Measurements from ENCODE around the gene COA3. TPM values are rescaled to one million over a fixed set of nuclear protein-coding genes. Genes with fewer than 3 reads are reported as not detected.
A peak's percentile ranks its signal among the peaks of the same experiment; 100 is the strongest.

The COA3 gene
- total and polyA plus RNA-seq, 2 experiments from 2014 or later: 84.1 to 275 TPM

GRCh38 chr17:42844761-42845555 lies 46.5 kb upstream of the COA3 start:
- Histone ChIP-seq H3K27me3 (no peaks in the 10 kb centered on the region), H3K36me3 (peaks cover 16% of the 10 kb centered on the region), H3K27ac (no peak overlapping the region), H3K4me1 (ENCODE audit: low read depth) (no peaks in the 10 kb centered on the region), H3K9me3 (ENCODE audit: low read depth) (no peaks in the 10 kb centered on the region), H3K4me3 (no peak overlapping the region)
- TF ChIP-seq CTCF (IDR thresholded peaks at IDR 0.05; ENCODE audit: low read depth, low read length): no peak
- DNase-seq (ENCODE audit: low read depth in 1 of 2, low spot score in 1 of 2): no peak

GRCh38 chr17:42844271-42844670 lies 45.8 kb upstream of the COA3 start, which contains the start of gene AOC2:
AOC2 (plus strand) TSS chr17:42844580; CDS start chr17:42844627, 47 bp downstream.
- TF ChIP-seq CTCF (IDR thresholded peaks at IDR 0.05; ENCODE audit: low read depth, low read length): no peak
- peaks cover 21% of the 10 kb centered on the region for H3K36me3 ChIP-seq

GRCh38 chr17:42843358-42843934 lies 44.9 kb upstream of the COA3 start:
- no peaks in the 10 kb centered on the region for H3K9me3 ChIP-seq (ENCODE audit: low read depth)
- peak; percentile 100 for TF ChIP-seq CTCF (IDR thresholded peaks at IDR 0.05; ENCODE audit: low read depth, low read length)
- H3K4me3 ChIP-seq: no peak overlapping the region
- H3K27ac ChIP-seq: no peak overlapping the region
- DNase-seq (ENCODE audit: low read depth in 1 of 2, low spot score in 1 of 2): peak; percentile 63 to 86
- peaks cover 30% of the 10 kb centered on the region for H3K36me3 ChIP-seq
- no peaks in the 10 kb centered on the region for H3K27me3 ChIP-seq
- H3K4me1 ChIP-seq (ENCODE audit: low read depth): no peaks in the 10 kb centered on the region

More at GRCh38 chr17:42844271-42844670, 45.8 kb upstream of the COA3 start, which contains the start of gene AOC2:
- Histone ChIP-seq H3K4me3 (no peak within 1 kb of the TSS), H3K4me1 (ENCODE audit: low read depth) (no peaks in the 10 kb centered on the region), H3K27me3 (no peaks in the 10 kb centered on the region), H3K27ac (no peak within 1 kb of the TSS), H3K9me3 (ENCODE audit: low read depth) (no peaks in the 10 kb centered on the region)
- peak in 1 of 2 donors; percentile 54 for DNase-seq (ENCODE audit: low read depth in 1 of 2, low spot score in 1 of 2)

- Histone ChIP-seq H3K36me3 (peaks cover 38% of the 10 kb centered on the region), H3K4me3 (no peak overlapping the region), H3K27ac (no peak overlapping the region), H3K4me1 (ENCODE audit: low read depth) (no peaks in the 10 kb centered on the region), H3K27me3 (no peaks in the 10 kb centered on the region), H3K9me3 (ENCODE audit: low read depth) (no peaks in the 10 kb centered on the region)
- no peak for TF ChIP-seq CTCF (IDR thresholded peaks at IDR 0.05; ENCODE audit: low read depth, low read length)
- no peak for DNase-seq (ENCODE audit: low read depth in 1 of 2, low spot score in 1 of 2)
Observed at GRCh38 chr17:42841975-42842685, 43.6 kb upstream of the COA3 start.

- peaks cover 30% of the 10 kb centered on the region for H3K36me3 ChIP-seq
- H3K4me1 ChIP-seq (ENCODE audit: low read depth): peaks cover 10% of the 10 kb centered on the region
- H3K4me3 ChIP-seq: no peak overlapping the region
- TF ChIP-seq CTCF (IDR thresholded peaks at IDR 0.05; ENCODE audit: low read depth, low read length): no peak
- no peak for DNase-seq (ENCODE audit: low read depth in 1 of 2, low spot score in 1 of 2)
- H3K27ac ChIP-seq: no peak overlapping the region
- H3K27me3 ChIP-seq: no peaks in the 10 kb centered on the region
- no peaks in the 10 kb centered on the region for H3K9me3 ChIP-seq (ENCODE audit: low read depth)
Observed at GRCh38 chr17:42835732-42836131, 37.2 kb upstream of the COA3 start.
